ENCODE results near the gene STX5. TPM values are rescaled to one million over a fixed set of nuclear protein-coding genes. Genes with fewer than 3 reads are reported as not detected.
A peak's percentile ranks its signal among the peaks of the same experiment; 100 is the strongest.
"Not testable (repeated sequence)": the region's sequence is repeated elsewhere in the genome, so short reads cannot be mapped to it uniquely, and the experiment has no call there.

The STX5 gene, protein sequence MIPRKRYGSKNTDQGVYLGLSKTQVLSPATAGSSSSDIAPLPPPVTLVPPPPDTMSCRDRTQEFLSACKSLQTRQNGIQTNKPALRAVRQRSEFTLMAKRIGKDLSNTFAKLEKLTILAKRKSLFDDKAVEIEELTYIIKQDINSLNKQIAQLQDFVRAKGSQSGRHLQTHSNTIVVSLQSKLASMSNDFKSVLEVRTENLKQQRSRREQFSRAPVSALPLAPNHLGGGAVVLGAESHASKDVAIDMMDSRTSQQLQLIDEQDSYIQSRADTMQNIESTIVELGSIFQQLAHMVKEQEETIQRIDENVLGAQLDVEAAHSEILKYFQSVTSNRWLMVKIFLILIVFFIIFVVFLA
- 10 to 100 TPM; 22.3 to 31.6 (median 28.4) TPM for total RNA-seq

DNA sequence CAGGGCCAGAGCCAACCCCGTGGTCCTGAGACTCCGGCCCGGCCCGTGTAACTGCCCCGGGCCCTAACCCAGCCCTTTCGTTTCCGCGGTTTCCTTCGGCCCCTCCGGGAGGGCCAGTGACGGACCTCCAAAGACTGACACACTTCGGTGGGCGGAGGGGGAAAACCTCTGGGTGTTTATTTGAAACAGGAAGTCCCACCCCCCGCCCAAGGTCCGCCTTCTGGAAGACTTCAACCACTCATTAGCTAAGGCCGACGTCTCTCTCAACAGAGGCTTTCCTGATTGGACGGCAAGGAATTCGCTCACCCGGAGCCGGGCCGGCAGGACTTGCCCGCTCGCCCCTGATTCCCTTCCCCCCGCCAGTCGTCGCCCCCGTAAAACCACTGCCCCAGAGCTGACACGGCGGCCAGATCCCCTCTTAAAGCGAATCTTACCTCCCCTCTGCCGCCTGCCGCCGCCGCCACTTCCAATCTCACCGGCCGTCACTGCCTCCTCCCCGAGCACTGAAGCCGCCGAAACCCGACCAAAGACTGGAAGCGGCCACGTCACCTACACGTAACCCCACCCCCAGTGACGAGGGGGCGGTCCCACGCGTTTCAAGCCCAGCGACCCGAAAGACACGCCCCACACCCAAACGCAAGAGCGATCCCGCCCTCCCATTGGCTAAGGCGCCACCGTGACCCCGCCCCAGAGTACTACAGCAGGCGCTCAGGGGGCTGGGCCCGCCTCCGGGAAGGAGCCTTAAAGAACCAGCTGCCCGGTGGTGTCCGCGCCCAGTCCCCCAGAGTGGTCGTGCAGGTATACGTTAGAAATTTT, at the start of gene STX5:
Gene STX5 (minus strand): TSS at position 532 of the 816 bp plus-strand sequence. CDS start 808 bp downstream, outside the sequence.
- Mint-ChIP-seq H3K27me3 (ENCODE audit: low read depth) (no peaks in the 10 kb centered on the region), H3K4me3 (peak within 1 kb of the TSS; percentile 90), H3K36me3 (ENCODE audit: insufficient read depth) (peaks cover 36% of the 10 kb centered on the region), H3K4me1 (ENCODE audit: low read depth) (peaks cover 45% of the 10 kb centered on the region), H3K9me3 (no peaks in the 10 kb centered on the region)
- peak; percentile 91 to 93 for ATAC-seq
- peak; percentile 100 for DNase-seq

DNA sequence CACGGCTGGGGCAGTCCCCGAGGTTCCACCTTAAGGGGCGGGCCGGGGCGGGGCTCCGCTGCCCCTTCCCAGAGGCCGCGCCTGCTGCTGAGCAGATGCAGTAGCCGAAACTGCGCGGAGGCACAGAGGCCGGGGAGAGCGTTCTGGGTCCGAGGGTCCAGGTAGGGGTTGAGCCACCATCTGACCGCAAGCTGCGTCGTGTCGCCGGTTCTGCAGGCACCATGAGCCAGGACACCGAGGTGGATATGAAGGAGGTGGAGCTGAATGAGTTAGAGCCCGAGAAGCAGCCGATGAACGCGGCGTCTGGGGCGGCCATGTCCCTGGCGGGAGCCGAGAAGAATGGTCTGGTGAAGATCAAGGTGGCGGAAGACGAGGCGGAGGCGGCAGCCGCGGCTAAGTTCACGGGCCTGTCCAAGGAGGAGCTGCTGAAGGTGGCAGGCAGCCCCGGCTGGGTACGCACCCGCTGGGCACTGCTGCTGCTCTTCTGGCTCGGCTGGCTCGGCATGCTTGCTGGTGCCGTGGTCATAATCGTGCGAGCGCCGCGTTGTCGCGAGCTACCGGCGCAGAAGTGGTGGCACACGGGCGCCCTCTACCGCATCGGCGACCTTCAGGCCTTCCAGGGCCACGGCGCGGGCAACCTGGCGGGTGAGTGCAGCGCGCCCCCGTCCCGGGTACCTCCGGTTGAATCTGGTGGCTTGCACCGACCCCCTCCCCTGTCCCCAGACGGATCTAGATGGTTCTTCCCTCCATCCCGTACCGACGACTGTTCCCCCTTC, 49.1 kb upstream of the STX5 start, which contains the start of gene SLC3A2:
Gene SLC3A2 (plus strand): TSS at position 94 of the 776 bp plus-strand sequence. CDS start 128 bp downstream, at position 222.
- Mint-ChIP-seq H3K36me3 (ENCODE audit: insufficient read depth) (peaks cover 49% of the 10 kb centered on the region), H3K9me3 (no peaks in the 10 kb centered on the region), H3K27me3 (ENCODE audit: low read depth) (no peaks in the 10 kb centered on the region), H3K4me1 (ENCODE audit: low read depth) (peaks cover 46% of the 10 kb centered on the region), H3K4me3 (peak within 1 kb of the TSS; percentile 99)
- ATAC-seq (peak; percentile 78 to 79), DNase-seq (peak; percentile 86)

DNA sequence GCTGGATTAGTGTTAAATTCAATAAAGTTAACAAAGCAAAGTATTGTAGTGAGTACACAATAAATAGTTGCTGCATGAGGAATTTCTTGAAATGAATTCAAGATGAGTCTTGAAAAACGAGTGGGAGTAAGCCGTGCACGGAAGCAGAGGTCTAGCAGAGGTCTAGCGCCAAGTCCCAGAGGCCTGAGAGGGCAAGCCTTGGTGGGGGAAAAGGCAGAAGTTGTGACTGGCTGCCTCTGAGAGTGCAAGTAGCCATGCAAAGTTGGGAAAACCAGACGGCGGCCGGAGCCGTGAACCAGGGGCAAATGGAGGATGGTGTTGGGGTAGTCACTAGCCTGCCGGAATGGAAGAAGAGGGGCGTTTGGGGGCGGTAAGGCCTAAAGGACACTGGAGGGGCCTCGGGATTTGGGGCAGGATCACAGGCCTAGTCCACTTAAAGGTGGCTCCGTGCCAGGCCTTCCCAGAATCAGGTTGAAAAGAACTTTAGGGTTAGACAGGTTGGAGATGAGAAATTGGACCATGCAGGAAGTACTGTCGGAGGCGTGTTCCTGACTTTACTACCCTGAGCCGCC, 48.5 kb upstream of the STX5 start:
- no peak for DNase-seq
- Mint-ChIP-seq H3K4me1 (ENCODE audit: low read depth) (peaks cover 40% of the 10 kb centered on the region), H3K36me3 (ENCODE audit: insufficient read depth) (peaks cover 44% of the 10 kb centered on the region), H3K27me3 (ENCODE audit: low read depth) (no peaks in the 10 kb centered on the region), H3K4me3 (peak overlapping the region; percentile 99), H3K9me3 (no peaks in the 10 kb centered on the region)
- peak; percentile 15 to 23 for ATAC-seq

DNA sequence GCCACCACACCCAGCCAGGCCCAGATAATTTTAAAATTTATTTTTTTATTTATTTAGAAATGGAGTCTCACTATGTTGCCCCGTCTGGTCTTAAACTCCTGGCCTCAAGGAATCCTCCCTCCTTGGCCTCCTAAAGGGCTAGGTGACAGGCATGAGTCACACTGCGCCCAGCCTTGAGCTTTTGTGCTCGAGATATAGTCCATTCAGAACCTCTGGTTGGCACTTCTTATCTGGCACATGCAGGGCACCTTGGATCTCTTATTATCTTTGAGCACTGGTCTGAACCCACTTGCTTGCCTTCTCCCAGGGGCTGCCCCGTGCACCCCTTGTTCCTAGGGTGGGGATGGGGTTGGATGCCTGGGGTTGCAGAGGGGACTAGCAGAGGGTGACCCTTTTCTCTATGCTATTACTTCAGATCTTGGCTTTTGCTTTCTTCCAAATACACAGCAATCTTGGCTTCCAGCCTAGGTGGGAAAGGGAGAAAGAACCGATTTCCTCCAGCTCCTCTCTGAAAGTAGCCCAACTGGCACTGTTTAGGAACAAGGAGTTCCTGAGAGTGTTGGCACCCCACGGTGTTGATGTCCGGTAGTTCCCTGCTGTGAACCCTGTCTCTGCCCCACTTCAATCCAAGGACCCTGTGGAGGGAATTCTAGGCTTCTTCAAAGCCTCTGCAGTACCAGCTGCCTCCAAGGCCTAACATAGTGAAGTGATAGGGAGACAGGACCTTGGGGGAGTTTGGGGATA, 47.6 kb upstream of the STX5 start:
- peak overlapping the region; percentile 99 for H3K4me3 Mint-ChIP-seq
- H3K27me3 Mint-ChIP-seq (ENCODE audit: low read depth) = no peaks in the 10 kb centered on the region
- H3K4me1 Mint-ChIP-seq (ENCODE audit: low read depth) = peaks cover 35% of the 10 kb centered on the region
- DNase-seq (no peak), ATAC-seq (no peak)
- H3K9me3 Mint-ChIP-seq = no peaks in the 10 kb centered on the region
- peaks cover 41% of the 10 kb centered on the region for H3K36me3 Mint-ChIP-seq (ENCODE audit: insufficient read depth)

DNA sequence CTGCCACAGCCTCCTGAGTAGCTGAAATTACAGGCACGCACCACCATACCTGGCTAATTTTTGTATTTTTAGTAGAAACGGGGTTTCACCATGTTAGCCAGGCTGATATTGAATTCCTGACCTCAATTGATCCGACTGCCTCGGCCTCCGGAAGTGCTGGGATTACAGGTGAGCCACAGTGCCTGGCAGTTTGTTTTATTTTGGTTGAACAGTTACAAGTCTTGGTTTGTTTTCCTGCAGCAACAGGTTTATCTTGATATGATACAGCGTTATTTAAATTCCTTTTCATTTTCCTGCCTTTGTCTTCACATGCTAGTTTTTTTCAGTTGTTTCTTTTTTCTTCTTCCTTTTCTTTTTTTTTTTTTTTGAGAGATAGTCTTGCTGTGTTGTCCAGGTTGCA, 44.9 kb upstream of the STX5 start:
- no peak for DNase-seq
- no peak for ATAC-seq
- Mint-ChIP-seq H3K4me1 (ENCODE audit: low read depth) (peaks cover 11% of the 10 kb centered on the region), H3K27me3 (ENCODE audit: low read depth) (no peaks in the 10 kb centered on the region), H3K4me3 (no peak overlapping the region), H3K9me3 (no peaks in the 10 kb centered on the region), H3K36me3 (ENCODE audit: insufficient read depth) (peaks cover 18% of the 10 kb centered on the region)

DNA sequence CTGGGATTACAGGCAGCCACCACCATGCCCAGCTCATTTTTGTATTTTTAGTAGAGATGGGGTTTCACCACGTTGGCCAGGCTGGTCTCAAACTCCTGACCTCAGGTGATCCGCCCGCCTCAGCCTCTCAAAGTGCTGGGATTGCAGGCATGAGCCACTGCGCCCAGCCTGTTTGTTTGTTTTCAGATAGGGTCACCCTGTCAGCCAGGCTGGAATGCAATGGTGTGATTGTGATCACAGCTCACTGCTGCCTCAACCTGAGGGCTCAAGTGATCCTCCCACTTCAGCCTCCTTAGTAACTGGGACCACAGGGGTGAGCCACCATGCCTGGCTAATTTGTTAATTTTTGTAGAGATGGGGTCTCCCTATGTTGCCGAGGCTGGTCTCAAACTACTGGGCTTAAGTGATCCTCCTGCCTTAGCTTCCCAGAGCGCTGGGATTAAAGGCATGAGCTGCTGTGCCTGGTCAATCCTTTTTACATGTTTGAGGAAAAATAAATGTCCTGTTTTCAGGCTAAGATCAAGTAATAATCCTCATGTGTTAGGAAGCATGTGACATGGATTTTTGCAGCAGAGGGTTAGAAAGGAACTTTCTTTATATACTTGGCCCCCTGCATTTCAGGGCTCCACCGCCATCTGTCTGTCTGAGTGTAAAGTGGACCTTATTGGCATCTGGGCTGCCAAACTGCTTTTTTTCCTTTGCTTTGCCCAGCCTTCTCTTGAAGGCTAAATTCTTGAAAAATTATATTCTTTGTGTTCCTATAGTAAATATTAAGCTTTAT, 44.0 kb upstream of the STX5 start:
- no peak for ATAC-seq
- Mint-ChIP-seq H3K9me3 (no peaks in the 10 kb centered on the region), H3K4me1 (ENCODE audit: low read depth) (peaks cover 11% of the 10 kb centered on the region), H3K36me3 (ENCODE audit: insufficient read depth) (peaks cover 18% of the 10 kb centered on the region), H3K27me3 (ENCODE audit: low read depth) (no peaks in the 10 kb centered on the region), H3K4me3 (no peak overlapping the region)
- no peak for DNase-seq

DNA sequence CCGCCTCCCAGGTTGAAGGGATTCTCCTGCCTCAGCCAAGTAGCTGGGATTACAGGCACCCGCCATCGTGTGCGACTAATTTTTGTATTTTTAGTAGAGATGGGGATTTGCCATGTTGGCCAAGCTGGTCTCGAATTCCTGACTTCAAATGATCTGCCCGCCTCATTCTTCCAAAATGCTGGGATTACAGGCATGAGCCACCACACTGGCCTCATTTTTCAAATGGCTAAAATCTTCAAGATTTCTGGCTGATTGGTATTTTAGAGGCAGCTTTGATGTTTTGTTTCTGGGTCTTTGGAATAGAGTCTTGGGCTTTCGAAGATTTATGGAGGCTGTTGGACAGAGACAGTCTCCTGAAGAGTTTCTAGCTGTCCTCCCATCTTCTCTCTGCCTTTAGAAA, 43.0 kb upstream of the STX5 start:
- H3K9me3 Mint-ChIP-seq = no peaks in the 10 kb centered on the region
- H3K27me3 Mint-ChIP-seq (ENCODE audit: low read depth) = no peaks in the 10 kb centered on the region
- H3K4me3 Mint-ChIP-seq = no peak overlapping the region
- H3K4me1 Mint-ChIP-seq (ENCODE audit: low read depth) = peaks cover 7% of the 10 kb centered on the region
- no peak for DNase-seq
- ATAC-seq = no peak
- H3K36me3 Mint-ChIP-seq (ENCODE audit: insufficient read depth) = peaks cover 15% of the 10 kb centered on the region

DNA sequence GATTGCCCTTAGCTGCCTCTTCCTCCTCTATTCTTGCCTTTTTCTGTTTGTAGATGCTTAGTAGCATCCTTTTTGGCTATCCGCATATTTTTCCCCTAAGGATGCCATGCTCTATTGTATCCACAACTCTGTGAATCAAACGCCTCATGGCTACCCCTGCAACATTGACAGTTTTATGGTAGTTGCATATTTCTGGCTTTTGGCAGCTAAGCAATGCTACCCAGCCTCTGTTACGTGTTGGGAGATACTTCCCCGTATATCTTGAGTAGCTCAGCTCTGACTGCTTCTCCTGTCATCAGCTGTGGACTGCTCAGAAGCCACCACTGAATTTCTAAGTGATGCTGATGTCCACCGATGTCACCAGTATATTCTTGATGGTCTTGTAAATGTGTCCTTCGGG, 33.8 kb upstream of the STX5 start:
- no peak overlapping the region for H3K4me3 Mint-ChIP-seq
- DNase-seq = no peak
- ATAC-seq = no peak
- H3K4me1 Mint-ChIP-seq (ENCODE audit: low read depth) = peaks cover 6% of the 10 kb centered on the region
- H3K9me3 Mint-ChIP-seq = no peaks in the 10 kb centered on the region
- no peaks in the 10 kb centered on the region for H3K27me3 Mint-ChIP-seq (ENCODE audit: low read depth)
- H3K36me3 Mint-ChIP-seq (ENCODE audit: insufficient read depth) = no peaks in the 10 kb centered on the region

DNA sequence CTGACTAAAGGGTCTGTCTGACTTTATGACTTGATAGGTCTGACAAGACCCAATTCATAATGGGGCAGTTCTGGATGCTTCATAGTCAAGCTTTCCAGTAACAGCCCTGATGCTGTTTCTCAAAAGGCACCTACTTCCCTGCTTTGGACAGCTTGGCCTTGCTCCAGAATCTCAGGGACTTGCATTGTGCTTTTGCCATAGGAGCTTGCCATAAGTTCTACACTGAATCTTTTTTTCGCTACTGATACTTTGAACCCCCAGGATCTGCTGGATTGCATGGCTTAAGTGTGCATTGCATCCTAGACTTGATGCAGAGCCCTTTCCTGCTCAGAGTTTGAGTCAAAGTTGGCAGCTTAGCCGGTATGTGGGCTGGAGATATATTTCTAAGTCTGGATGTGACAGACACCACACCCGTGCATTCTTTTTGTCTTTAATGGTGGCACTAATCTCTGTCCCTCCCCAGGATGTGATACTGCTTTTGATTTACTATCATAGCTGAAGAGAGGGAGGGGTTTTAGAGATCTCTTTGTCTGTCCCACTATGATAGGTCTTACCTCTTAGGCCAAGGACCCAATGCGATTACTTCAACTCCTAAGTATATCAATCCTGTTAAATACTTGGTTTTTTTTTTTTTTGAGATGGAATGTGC, 32.0 kb upstream of the STX5 start:
- ATAC-seq = no peak
- Mint-ChIP-seq H3K36me3 (ENCODE audit: insufficient read depth) (no peaks in the 10 kb centered on the region), H3K4me1 (ENCODE audit: low read depth) (peaks cover 8% of the 10 kb centered on the region), H3K27me3 (ENCODE audit: low read depth) (no peaks in the 10 kb centered on the region), H3K4me3 (no peak overlapping the region), H3K9me3 (no peaks in the 10 kb centered on the region)
- DNase-seq = no peak

DNA sequence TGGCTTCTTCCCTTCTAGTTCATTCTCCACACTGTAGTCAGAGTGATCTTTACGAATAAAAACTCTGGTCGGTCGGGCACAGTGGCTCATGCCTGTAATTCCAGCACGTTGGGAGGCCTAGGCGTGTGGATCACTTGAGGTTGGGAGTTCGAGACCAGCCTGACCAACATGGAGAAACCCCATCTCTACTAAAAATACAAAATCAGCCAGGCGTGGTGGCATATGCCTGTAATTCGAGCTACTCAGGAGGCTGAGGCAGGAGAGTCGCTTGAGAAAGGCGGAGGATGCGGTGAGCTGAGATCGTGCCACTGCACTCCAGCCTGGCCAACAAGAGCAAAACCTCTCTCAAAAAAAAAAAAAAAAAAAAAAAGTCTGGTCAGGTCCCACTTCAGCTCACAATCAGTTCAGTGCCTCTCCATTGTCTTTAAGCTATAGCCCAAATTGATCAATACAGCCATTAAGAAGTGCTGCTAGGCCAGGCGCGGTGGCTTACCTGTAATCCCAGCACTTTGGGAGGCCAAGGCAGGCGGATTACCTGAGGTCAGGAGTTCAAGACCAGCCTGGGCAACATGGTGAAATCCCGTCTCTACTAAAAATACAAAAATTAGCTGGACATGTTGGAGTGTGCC, 29.8 kb upstream of the STX5 start:
- H3K4me3 Mint-ChIP-seq; H3K36me3 Mint-ChIP-seq (ENCODE audit: insufficient read depth); ATAC-seq; H3K27me3 Mint-ChIP-seq (ENCODE audit: low read depth); DNase-seq; H3K9me3 Mint-ChIP-seq: not testable (repeated sequence)
- peaks cover 17% of the 10 kb centered on the region for H3K4me1 Mint-ChIP-seq (ENCODE audit: low read depth)

DNA sequence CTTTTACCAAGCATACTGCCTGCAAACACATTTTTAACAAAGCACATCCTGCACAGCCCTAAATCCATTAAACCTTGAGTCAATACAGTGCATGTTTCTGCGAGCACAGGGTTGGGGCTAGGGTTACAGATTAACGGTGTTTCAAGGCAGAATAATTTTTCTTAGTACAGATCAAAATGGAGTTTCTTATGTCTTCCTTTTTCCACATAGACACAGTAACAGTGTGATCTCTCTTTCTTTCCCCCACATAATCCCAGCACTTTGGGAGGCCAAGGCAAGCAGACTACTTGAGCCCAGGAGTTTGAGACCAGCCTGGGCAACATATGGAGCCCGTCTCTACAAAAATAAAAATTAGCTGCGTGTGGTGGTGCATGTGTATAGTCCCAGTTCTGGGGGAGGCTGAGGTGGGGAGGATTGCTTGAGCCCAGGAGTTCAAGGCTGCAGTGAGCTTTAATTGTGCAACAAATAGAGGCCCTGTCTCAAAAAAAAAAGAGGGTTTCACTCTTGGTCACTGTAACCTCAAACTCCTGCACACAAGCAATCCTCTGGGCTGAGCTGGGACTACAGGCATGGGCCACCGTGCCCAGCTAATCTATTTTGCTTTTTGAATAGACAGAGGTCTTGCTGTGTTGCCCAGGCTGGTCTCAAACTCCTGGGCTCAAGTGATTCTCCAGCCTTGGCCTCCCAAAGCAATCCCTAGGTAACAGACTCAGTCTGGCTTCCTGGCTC, 29.1 kb upstream of the STX5 start:
- Mint-ChIP-seq H3K4me1 (ENCODE audit: low read depth) (peaks cover 22% of the 10 kb centered on the region), H3K4me3 (no peak overlapping the region), H3K9me3 (no peaks in the 10 kb centered on the region), H3K27me3 (ENCODE audit: low read depth) (no peaks in the 10 kb centered on the region), H3K36me3 (ENCODE audit: insufficient read depth) (no peaks in the 10 kb centered on the region)
- ATAC-seq (no peak), DNase-seq (no peak)

DNA sequence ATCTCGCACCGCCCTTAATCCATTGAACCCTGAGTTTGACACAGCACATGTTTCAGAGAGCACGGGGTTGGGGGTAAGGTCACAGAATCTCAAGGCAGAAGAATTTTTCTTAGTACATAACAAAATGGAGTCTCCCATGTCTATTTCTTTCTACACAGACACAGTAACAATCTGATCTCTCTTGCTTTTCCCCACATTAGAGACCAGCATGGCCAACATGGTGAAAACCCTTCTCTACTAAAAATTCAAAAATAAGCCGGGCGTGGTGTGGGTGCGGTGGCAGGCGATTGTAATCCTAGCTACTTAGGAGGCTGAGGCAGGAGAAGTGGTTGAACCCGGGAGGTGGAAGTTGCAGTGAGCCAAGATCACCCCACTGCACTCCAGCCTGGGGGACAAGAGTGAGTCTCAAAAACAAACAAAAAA, 27.4 kb upstream of the STX5 start:
- Mint-ChIP-seq H3K4me1 (ENCODE audit: low read depth) (peaks cover 28% of the 10 kb centered on the region), H3K36me3 (ENCODE audit: insufficient read depth) (peaks cover 13% of the 10 kb centered on the region)
- H3K27me3 Mint-ChIP-seq (ENCODE audit: low read depth); ATAC-seq; H3K9me3 Mint-ChIP-seq; DNase-seq; H3K4me3 Mint-ChIP-seq: not testable (repeated sequence)
